Measurements from ENCODE around the gene SLC2A13. TPM values are rescaled to one million over a fixed set of nuclear protein-coding genes. Genes with fewer than 3 reads are reported as not detected.

The SLC2A13 gene
- total RNA-seq, 1 experiment from 2014 or later = 15.3 TPM

GRCh38 chr12:39795481-39795880 is 310.4 kb downstream of the SLC2A13 start:
- H3K27ac Mint-ChIP-seq = no peak overlapping the region
- H3K4me1 Mint-ChIP-seq = no peaks in the 10 kb centered on the region
- no peak overlapping the region for H3K4me3 Mint-ChIP-seq
- no peaks in the 10 kb centered on the region for H3K27me3 Mint-ChIP-seq (ENCODE audit: low read depth)
- ChIA-PET CTCF (no interaction called here), POLR2A (no interaction called here)
- peaks cover 2% of the 10 kb centered on the region; the same call in 1 of the 2 replicates for H3K36me3 Mint-ChIP-seq
- TF ChIP-seq, protein P1, sequence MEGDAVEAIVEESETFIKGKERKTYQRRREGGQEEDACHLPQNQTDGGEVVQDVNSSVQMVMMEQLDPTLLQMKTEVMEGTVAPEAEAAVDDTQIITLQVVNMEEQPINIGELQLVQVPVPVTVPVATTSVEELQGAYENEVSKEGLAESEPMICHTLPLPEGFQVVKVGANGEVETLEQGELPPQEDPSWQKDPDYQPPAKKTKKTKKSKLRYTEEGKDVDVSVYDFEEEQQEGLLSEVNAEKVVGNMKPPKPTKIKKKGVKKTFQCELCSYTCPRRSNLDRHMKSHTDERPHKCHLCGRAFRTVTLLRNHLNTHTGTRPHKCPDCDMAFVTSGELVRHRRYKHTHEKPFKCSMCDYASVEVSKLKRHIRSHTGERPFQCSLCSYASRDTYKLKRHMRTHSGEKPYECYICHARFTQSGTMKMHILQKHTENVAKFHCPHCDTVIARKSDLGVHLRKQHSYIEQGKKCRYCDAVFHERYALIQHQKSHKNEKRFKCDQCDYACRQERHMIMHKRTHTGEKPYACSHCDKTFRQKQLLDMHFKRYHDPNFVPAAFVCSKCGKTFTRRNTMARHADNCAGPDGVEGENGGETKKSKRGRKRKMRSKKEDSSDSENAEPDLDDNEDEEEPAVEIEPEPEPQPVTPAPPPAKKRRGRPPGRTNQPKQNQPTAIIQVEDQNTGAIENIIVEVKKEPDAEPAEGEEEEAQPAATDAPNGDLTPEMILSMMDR (IDR thresholded peaks at IDR 0.05) = no peak
- TF ChIP-seq IRF2 (CRISPR knock-in tag; IDR thresholded peaks at IDR 0.05; ENCODE audit: borderline replicate concordance, low read depth) (no peak), ZSCAN18 (CRISPR knock-in tag; IDR thresholded peaks at IDR 0.05) (no peak), FOXP1 (CRISPR knock-in tag; IDR thresholded peaks at IDR 0.05; ENCODE audit: borderline replicate concordance) (no peak)
- TF ChIP-seq, protein P2, sequence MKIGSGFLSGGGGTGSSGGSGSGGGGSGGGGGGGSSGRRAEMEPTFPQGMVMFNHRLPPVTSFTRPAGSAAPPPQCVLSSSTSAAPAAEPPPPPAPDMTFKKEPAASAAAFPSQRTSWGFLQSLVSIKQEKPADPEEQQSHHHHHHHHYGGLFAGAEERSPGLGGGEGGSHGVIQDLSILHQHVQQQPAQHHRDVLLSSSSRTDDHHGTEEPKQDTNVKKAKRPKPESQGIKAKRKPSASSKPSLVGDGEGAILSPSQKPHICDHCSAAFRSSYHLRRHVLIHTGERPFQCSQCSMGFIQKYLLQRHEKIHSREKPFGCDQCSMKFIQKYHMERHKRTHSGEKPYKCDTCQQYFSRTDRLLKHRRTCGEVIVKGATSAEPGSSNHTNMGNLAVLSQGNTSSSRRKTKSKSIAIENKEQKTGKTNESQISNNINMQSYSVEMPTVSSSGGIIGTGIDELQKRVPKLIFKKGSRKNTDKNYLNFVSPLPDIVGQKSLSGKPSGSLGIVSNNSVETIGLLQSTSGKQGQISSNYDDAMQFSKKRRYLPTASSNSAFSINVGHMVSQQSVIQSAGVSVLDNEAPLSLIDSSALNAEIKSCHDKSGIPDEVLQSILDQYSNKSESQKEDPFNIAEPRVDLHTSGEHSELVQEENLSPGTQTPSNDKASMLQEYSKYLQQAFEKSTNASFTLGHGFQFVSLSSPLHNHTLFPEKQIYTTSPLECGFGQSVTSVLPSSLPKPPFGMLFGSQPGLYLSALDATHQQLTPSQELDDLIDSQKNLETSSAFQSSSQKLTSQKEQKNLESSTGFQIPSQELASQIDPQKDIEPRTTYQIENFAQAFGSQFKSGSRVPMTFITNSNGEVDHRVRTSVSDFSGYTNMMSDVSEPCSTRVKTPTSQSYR (CRISPR knock-in tag; IDR thresholded peaks at IDR 0.05) = no peak
- TF ChIP-seq, protein P3, sequence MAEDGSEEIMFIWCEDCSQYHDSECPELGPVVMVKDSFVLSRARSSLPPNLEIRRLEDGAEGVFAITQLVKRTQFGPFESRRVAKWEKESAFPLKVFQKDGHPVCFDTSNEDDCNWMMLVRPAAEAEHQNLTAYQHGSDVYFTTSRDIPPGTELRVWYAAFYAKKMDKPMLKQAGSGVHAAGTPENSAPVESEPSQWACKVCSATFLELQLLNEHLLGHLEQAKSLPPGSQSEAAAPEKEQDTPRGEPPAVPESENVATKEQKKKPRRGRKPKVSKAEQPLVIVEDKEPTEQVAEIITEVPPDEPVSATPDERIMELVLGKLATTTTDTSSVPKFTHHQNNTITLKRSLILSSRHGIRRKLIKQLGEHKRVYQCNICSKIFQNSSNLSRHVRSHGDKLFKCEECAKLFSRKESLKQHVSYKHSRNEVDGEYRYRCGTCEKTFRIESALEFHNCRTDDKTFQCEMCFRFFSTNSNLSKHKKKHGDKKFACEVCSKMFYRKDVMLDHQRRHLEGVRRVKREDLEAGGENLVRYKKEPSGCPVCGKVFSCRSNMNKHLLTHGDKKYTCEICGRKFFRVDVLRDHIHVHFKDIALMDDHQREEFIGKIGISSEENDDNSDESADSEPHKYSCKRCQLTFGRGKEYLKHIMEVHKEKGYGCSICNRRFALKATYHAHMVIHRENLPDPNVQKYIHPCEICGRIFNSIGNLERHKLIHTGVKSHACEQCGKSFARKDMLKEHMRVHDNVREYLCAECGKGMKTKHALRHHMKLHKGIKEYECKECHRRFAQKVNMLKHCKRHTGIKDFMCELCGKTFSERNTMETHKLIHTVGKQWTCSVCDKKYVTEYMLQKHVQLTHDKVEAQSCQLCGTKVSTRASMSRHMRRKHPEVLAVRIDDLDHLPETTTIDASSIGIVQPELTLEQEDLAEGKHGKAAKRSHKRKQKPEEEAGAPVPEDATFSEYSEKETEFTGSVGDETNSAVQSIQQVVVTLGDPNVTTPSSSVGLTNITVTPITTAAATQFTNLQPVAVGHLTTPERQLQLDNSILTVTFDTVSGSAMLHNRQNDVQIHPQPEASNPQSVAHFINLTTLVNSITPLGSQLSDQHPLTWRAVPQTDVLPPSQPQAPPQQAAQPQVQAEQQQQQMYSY (CRISPR knock-in tag; IDR thresholded peaks at IDR 0.05) = no peak
- DNase-seq (ENCODE audit: low spot score) (no peak), ATAC-seq (no peak)
- H3K9me3 Mint-ChIP-seq = no peaks in the 10 kb centered on the region

GRCh38 chr12:39792938-39793337 is 312.9 kb downstream of the SLC2A13 start:
- no peak for TF ChIP-seq ZSCAN18 (CRISPR knock-in tag; IDR thresholded peaks at IDR 0.05)
- TF ChIP-seq ZNF219 (CRISPR knock-in tag; IDR thresholded peaks at IDR 0.05; ENCODE audit: borderline replicate concordance) = no peak
- TF ChIP-seq NR1H2 (CRISPR knock-in tag; IDR thresholded peaks at IDR 0.05) = no peak
- TF ChIP-seq ESRRA (CRISPR knock-in tag; IDR thresholded peaks at IDR 0.05; ENCODE audit: borderline replicate concordance) = no peak
- TF ChIP-seq JAZF1 (CRISPR knock-in tag; IDR thresholded peaks at IDR 0.05) = no peak
- TF ChIP-seq ZNF138 (CRISPR knock-in tag; conservative IDR thresholded peaks at IDR 0.05) = no peak
- TF ChIP-seq SMAD3 (CRISPR knock-in tag; IDR thresholded peaks at IDR 0.05; ENCODE audit: borderline replicate concordance) = no peak
- TF ChIP-seq HMGA2 (CRISPR knock-in tag; IDR thresholded peaks at IDR 0.05) = no peak
- no peaks in the 10 kb centered on the region for H3K4me1 Mint-ChIP-seq
- CTCF ChIA-PET = no interaction called here
- DNase-seq (ENCODE audit: low spot score) (no peak), ATAC-seq (no peak)
- no peaks in the 10 kb centered on the region for H3K27me3 Mint-ChIP-seq (ENCODE audit: low read depth)
- H3K36me3 Mint-ChIP-seq = no peaks in the 10 kb centered on the region
- H3K4me3 Mint-ChIP-seq = no peak overlapping the region
- H3K9me3 Mint-ChIP-seq = no peaks in the 10 kb centered on the region
- POLR2A ChIA-PET = no interaction called here
- H3K27ac Mint-ChIP-seq = no peak overlapping the region
